ENCODE data around the gene SLC35F1. TPM values are rescaled to one million over a fixed set of nuclear protein-coding genes. Genes with fewer than 3 reads are reported as not detected.

SLC35F1 gene
- total and polyA plus RNA-seq, 9 of the 15 experiments (the other 6 are each of a cell fraction or from before 2014, with no cell fraction given), result 0.03 to 0.06 TPM; not detected in 7

DNA sequence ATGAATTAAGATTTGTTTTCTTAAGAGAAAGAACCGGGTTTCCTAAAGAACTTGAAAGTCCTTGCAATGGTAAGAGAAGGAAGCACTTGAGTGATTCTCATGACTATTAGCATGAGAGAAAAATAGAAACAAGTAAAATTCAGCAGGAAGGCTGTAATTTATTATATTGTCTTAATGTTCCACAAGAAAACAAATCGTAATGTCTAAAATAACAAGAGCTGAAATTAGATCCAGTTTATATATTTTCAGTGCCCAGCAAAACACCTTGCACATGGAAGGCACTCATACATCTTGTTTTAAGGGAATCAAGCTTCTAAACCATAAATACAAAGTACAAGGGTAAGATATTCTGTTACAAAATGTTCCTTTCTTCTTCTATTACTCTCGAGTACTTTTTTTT lies 411.6 kb downstream of the SLC35F1 start:
- peaks cover 0 to 14% of the 10 kb centered on the region in 2 experiments; a peak in 4 of 5 replicates for H3K27me3 ChIP-seq (ENCODE audit: control insufficient read depth in 2 of 2, insufficient read depth in 2 of 2, low read length in 2 of 2)
- BruUV-seq (replicated peaks), result no TSS peak
- H3K36me3 ChIP-seq (ENCODE audit: control insufficient read depth, insufficient read depth, low read length), result no peaks in the 10 kb centered on the region
- TF ChIP-seq ILF3 (IDR thresholded peaks at IDR 0.05; ENCODE audit: borderline replicate concordance), result no peak
- TF ChIP-seq RBM39 (optimal IDR thresholded peaks at IDR 0.05; ENCODE audit: low read depth, low read length), result no peak
- no peak for TF ChIP-seq NR2C1 (IDR thresholded peaks at IDR 0.05)
- no peak for TF ChIP-seq NR2C1 (tag; IDR thresholded peaks at IDR 0.05)
- TF ChIP-seq CREBBP (IDR thresholded peaks at IDR 0.05; ENCODE audit: low read depth, low read length), result no peak
- TF ChIP-seq SRSF1 (IDR thresholded peaks at IDR 0.05; ENCODE audit: low read depth, low read length), result no peak
- TF ChIP-seq ZNF165 (CRISPR knock-in tag; IDR thresholded peaks at IDR 0.05; ENCODE audit: borderline replicate concordance), result no peak
- TF ChIP-seq, protein P1, sequence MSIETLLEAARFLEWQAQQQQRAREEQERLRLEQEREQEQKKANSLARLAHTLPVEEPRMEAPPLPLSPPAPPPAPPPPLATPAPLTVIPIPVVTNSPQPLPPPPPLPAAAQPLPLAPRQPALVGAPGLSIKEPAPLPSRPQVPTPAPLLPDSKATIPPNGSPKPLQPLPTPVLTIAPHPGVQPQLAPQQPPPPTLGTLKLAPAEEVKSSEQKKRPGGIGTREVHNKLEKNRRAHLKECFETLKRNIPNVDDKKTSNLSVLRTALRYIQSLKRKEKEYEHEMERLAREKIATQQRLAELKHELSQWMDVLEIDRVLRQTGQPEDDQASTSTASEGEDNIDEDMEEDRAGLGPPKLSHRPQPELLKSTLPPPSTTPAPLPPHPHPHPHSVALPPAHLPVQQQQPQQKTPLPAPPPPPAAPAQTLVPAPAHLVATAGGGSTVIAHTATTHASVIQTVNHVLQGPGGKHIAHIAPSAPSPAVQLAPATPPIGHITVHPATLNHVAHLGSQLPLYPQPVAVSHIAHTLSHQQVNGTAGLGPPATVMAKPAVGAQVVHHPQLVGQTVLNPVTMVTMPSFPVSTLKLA (conservative IDR thresholded peaks at IDR 0.05), result no peak
- TF ChIP-seq, protein P2, sequence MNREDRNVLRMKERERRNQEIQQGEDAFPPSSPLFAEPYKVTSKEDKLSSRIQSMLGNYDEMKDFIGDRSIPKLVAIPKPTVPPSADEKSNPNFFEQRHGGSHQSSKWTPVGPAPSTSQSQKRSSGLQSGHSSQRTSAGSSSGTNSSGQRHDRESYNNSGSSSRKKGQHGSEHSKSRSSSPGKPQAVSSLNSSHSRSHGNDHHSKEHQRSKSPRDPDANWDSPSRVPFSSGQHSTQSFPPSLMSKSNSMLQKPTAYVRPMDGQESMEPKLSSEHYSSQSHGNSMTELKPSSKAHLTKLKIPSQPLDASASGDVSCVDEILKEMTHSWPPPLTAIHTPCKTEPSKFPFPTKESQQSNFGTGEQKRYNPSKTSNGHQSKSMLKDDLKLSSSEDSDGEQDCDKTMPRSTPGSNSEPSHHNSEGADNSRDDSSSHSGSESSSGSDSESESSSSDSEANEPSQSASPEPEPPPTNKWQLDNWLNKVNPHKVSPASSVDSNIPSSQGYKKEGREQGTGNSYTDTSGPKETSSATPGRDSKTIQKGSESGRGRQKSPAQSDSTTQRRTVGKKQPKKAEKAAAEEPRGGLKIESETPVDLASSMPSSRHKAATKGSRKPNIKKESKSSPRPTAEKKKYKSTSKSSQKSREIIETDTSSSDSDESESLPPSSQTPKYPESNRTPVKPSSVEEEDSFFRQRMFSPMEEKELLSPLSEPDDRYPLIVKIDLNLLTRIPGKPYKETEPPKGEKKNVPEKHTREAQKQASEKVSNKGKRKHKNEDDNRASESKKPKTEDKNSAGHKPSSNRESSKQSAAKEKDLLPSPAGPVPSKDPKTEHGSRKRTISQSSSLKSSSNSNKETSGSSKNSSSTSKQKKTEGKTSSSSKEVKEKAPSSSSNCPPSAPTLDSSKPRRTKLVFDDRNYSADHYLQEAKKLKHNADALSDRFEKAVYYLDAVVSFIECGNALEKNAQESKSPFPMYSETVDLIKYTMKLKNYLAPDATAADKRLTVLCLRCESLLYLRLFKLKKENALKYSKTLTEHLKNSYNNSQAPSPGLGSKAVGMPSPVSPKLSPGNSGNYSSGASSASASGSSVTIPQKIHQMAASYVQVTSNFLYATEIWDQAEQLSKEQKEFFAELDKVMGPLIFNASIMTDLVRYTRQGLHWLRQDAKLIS (CRISPR knock-in tag; IDR thresholded peaks at IDR 0.05), result no peak
- no peak for TF ChIP-seq MXI1 (IDR thresholded peaks at IDR 0.05; ENCODE audit: low read depth, low read length)
- no peak for TF ChIP-seq TCF7L2 (IDR thresholded peaks at IDR 0.05; ENCODE audit: low read depth, low read length)
- no peak for TF ChIP-seq KAT7 (CRISPR knock-in tag; IDR thresholded peaks at IDR 0.05; ENCODE audit: borderline replicate concordance)
- no peak for TF ChIP-seq STAT5A (IDR thresholded peaks at IDR 0.05; ENCODE audit: borderline replicate concordance, low read length)
- no peak for TF ChIP-seq BDP1 (IDR thresholded peaks at IDR 0.05; ENCODE audit: insufficient read depth, insufficient read length)
- ATAC-seq, result no peak
- H3K9me1 ChIP-seq (ENCODE audit: control insufficient read depth, insufficient read depth, low read length), result no peaks in the 10 kb centered on the region
- H2AFZ ChIP-seq (ENCODE audit: low read depth, low read length), result no peak overlapping the region
- intact Hi-C loops (cut with micrococcal nuclease), result no loop called here
- no peak overlapping the region for H3K9ac ChIP-seq (ENCODE audit: insufficient read depth in 1 of 2, low read depth in 2 of 2, low read length in 2 of 2)
- no peaks in the 10 kb centered on the region for H3K4me1 ChIP-seq (replicated peaks in 1 of 2; ENCODE audit: control insufficient read depth in 2 of 2, insufficient read depth in 2 of 2, low read length in 2 of 2)
- POLR2A ChIA-PET, result no interaction called here
- H4K20me1 ChIP-seq (replicated peaks; ENCODE audit: control insufficient read depth, insufficient read depth, low read length), result no peaks in the 10 kb centered on the region
- H3K4me3 ChIP-seq, result no peak overlapping the region
- in situ Hi-C loops (cut with MboI), result no loop called here
- H3K4me2 ChIP-seq (ENCODE audit: insufficient read depth, low read length), result no peak overlapping the region
- 3% methylated on average over 3 of the region's 3 CpGs for WGBS (ENCODE audit: insufficient coverage, low coverage, missing lambda C conversion rate)
- DNase-seq (ENCODE audit: extremely low read depth in 1 of 4, low spot score in 3 of 4), result no peak
- no peak overlapping the region for H3K27ac ChIP-seq (ENCODE audit: extremely low read depth, low read depth, low read length)
- no peaks in the 10 kb centered on the region for H3K79me2 ChIP-seq (ENCODE audit: control insufficient read depth, insufficient read depth, low read length)
- CTCF ChIA-PET (ENCODE audit: low intra/inter-chr PET ratio), result no interaction called here
- no peak for FAIRE-seq
- H3K9me3 ChIP-seq (replicated peaks; ENCODE audit: control insufficient read depth, insufficient read depth, low read depth, low read length), result no peaks in the 10 kb centered on the region
